ENCODE results near the gene CTNND2. TPM values are rescaled to one million over a fixed set of nuclear protein-coding genes. Genes with fewer than 3 reads are reported as not detected.

Gene CTNND2
- polyA plus RNA-seq, 1 of the 3 experiments (the other 2 are of a cell fraction): not detected

- no peak overlapping the region for H3K4me3 ChIP-seq (ENCODE audit: low read depth in 2 of 2, low read length in 1 of 2)
- no peaks in the 10 kb centered on the region for H3K36me3 ChIP-seq (replicated peaks in 1 of 2; ENCODE audit: control insufficient read depth in 1 of 2, insufficient read depth in 2 of 2, low read length in 1 of 2)
- H3K4me1 ChIP-seq (ENCODE audit: control insufficient read depth in 1 of 2, insufficient read depth in 2 of 2, low read depth in 1 of 2, low read length in 1 of 2): no peaks in the 10 kb centered on the region
- 21% methylated on average over 3 of the region's 3 CpGs for WGBS (ENCODE audit: low lambda C conversion rate)
- ChIA-PET CTCF (no interaction called here), POLR2A (no interaction called here)
- H3K4me2 ChIP-seq: no peak overlapping the region
- no peaks in the 10 kb centered on the region for H3F3A ChIP-seq (replicated peaks; ENCODE audit: insufficient read depth)
- H3K27me3 ChIP-seq (ENCODE audit: insufficient read depth): no peaks in the 10 kb centered on the region; the same call in 1 of the 2 replicates
- H4K20me1 ChIP-seq (ENCODE audit: insufficient read depth): no peaks in the 10 kb centered on the region
- no peak for DNase-seq
- no peak overlapping the region for H2AFZ ChIP-seq (ENCODE audit: low read depth)
- no peak overlapping the region for H3K9ac ChIP-seq
- no peaks in the 10 kb centered on the region for H3K9me3 ChIP-seq
- no peak overlapping the region for H3K27ac ChIP-seq (ENCODE audit: low read depth in 2 of 2, low read length in 1 of 2)
- no peak for TF ChIP-seq IRF3 (IDR thresholded peaks at IDR 0.05; ENCODE audit: low read depth, low read length)
- H3K9me2 ChIP-seq: no peaks in the 10 kb centered on the region
- no peaks in the 10 kb centered on the region for H3K79me2 ChIP-seq (ENCODE audit: insufficient read depth)
Measured at GRCh38 chr5:11050596-11051304, 853.5 kb downstream of the CTNND2 start.

GRCh38 chr5:11048760-11049159 lies 855.5 kb downstream of the CTNND2 start:
- POLR2A ChIA-PET: no interaction called here
- no peak overlapping the region for H3K9ac ChIP-seq
- H3K27ac ChIP-seq (ENCODE audit: low read depth in 2 of 2, low read length in 1 of 2): no peak overlapping the region
- H3K27me3 ChIP-seq (ENCODE audit: insufficient read depth): no peaks in the 10 kb centered on the region; the same call in 1 of the 2 replicates
- no peaks in the 10 kb centered on the region for H3K9me3 ChIP-seq
- no peak overlapping the region for H3K4me2 ChIP-seq
- no peaks in the 10 kb centered on the region for H3K79me2 ChIP-seq (ENCODE audit: insufficient read depth)
- H2AFZ ChIP-seq (ENCODE audit: low read depth): no peak overlapping the region
- no peaks in the 10 kb centered on the region for H3F3A ChIP-seq (replicated peaks; ENCODE audit: insufficient read depth)
- TF ChIP-seq CTCF (IDR thresholded peaks at IDR 0.05) (0 out of 2 replicates have a peak, but pooled peaks have one; percentile 13), GATA2 (CRISPR knock-in tag; IDR thresholded peaks at IDR 0.05) (no peak)
- no peaks in the 10 kb centered on the region for H3K9me2 ChIP-seq
- CTCF ChIA-PET: interaction anchor here (1.0 kb wide), 1 partner anchor 12 kb away, joined by 4 read pairs; no protein-coding TSS in a partner anchor
- 18% methylated on average over 4 of the region's 4 CpGs for WGBS (ENCODE audit: low lambda C conversion rate)
- H3K4me3 ChIP-seq (ENCODE audit: low read depth in 2 of 2, low read length in 1 of 2): no peak overlapping the region
- H3K36me3 ChIP-seq (replicated peaks in 1 of 2; ENCODE audit: control insufficient read depth in 1 of 2, insufficient read depth in 2 of 2, low read length in 1 of 2): no peaks in the 10 kb centered on the region
- no peaks in the 10 kb centered on the region for H4K20me1 ChIP-seq (ENCODE audit: insufficient read depth)
- no peak for DNase-seq
- no peaks in the 10 kb centered on the region for H3K4me1 ChIP-seq (ENCODE audit: control insufficient read depth in 1 of 2, insufficient read depth in 2 of 2, low read depth in 1 of 2, low read length in 1 of 2)

GRCh38 chr5:11047625-11048024 lies 856.6 kb downstream of the CTNND2 start:
- ChIA-PET POLR2A (no interaction called here), CTCF (interaction anchor here (0.6 kb wide), 1 partner anchor 14 kb away, joined by 3 read pairs; no protein-coding TSS in a partner anchor)
- Histone ChIP-seq H3K4me1 (ENCODE audit: control insufficient read depth in 1 of 2, insufficient read depth in 2 of 2, low read depth in 1 of 2, low read length in 1 of 2) (no peaks in the 10 kb centered on the region), H3K36me3 (replicated peaks in 1 of 2; ENCODE audit: control insufficient read depth in 1 of 2, insufficient read depth in 2 of 2, low read length in 1 of 2) (no peaks in the 10 kb centered on the region), H3K9ac (no peak overlapping the region), H3K9me3 (no peaks in the 10 kb centered on the region), H3K79me2 (ENCODE audit: insufficient read depth) (no peaks in the 10 kb centered on the region), H4K20me1 (ENCODE audit: insufficient read depth) (no peaks in the 10 kb centered on the region), H3K4me2 (no peak overlapping the region), H3F3A (replicated peaks; ENCODE audit: insufficient read depth) (no peaks in the 10 kb centered on the region), H3K4me3 (ENCODE audit: low read depth in 2 of 2, low read length in 1 of 2) (no peak overlapping the region), H3K27me3 (ENCODE audit: insufficient read depth) (no peaks in the 10 kb centered on the region; the same call in 1 of the 2 replicates), H3K27ac (ENCODE audit: low read depth in 2 of 2, low read length in 1 of 2) (no peak overlapping the region), H3K9me2 (no peaks in the 10 kb centered on the region), H2AFZ (ENCODE audit: low read depth) (no peak overlapping the region)
- DNase-seq: no peak
- WGBS (ENCODE audit: low lambda C conversion rate): 16% methylated on average over 5 of the region's 5 CpGs
- TF ChIP-seq USF2 (IDR thresholded peaks at IDR 0.05; ENCODE audit: borderline replicate concordance, low read depth, low read length) (no peak), JUND (IDR thresholded peaks at IDR 0.05) (no peak), MXI1 (IDR thresholded peaks at IDR 0.05; ENCODE audit: low read depth, low read length) (no peak), GABPA (IDR thresholded peaks at IDR 0.05; ENCODE audit: low read depth) (no peak), FOXJ3 (CRISPR knock-in tag; IDR thresholded peaks at IDR 0.05) (no peak), FOXM1 (IDR thresholded peaks at IDR 0.05; ENCODE audit: low read depth) (no peak), TAF1 (IDR thresholded peaks at IDR 0.05; ENCODE audit: borderline replicate concordance, low read depth, low read length) (no peak), NRF1 (IDR thresholded peaks at IDR 0.05; ENCODE audit: low read depth, low read length) (no peak), RXRA (IDR thresholded peaks at IDR 0.05; ENCODE audit: borderline replicate concordance, low read depth) (no peak), PBX3 (IDR thresholded peaks at IDR 0.05) (no peak), IRF3 (IDR thresholded peaks at IDR 0.05; ENCODE audit: low read depth, low read length) (no peak), NFIC (IDR thresholded peaks at IDR 0.05; ENCODE audit: borderline replicate concordance) (no peak), YY1 (IDR thresholded peaks at IDR 0.05; ENCODE audit: low read depth) (no peak), ELF1 (IDR thresholded peaks at IDR 0.05) (no peak)

All from SK-N-SH (cell line).